Mucosa of rectum (tissue), 2 donors: Measurements from ENCODE around the gene DIO1.
A peak's percentile ranks its signal among the peaks of the same experiment; 100 is the strongest.

Experiments used
- H3K27ac ChIP-seq, 2 donors: one replicate each; pipeline ENCODE4 v1.7.0; 2013; ENCODE audit warnings: inconsistent platforms in 2 of 2, low read depth in 2 of 2, low read length in 2 of 2
- H3K27me3 ChIP-seq, 2 donors: one replicate each; pipeline ENCODE4 v1.7.0; 2013; ENCODE audit warnings: low read length in 2 of 2; ENCODE audit not compliant: control insufficient read depth in 2 of 2, insufficient read depth in 2 of 2
- H3K36me3 ChIP-seq, 2 donors: one replicate each; pipeline ENCODE4 v1.7.0; 2013; ENCODE audit warnings: low read length in 2 of 2; ENCODE audit not compliant: control insufficient read depth in 2 of 2, insufficient read depth in 2 of 2
- H3K4me1 ChIP-seq, 2 donors: one replicate each; pipeline ENCODE4 v1.7.0; 2013; ENCODE audit warnings: low read length in 2 of 2, mild to moderate bottlenecking in 1 of 2; ENCODE audit not compliant: control insufficient read depth in 2 of 2, insufficient read depth in 2 of 2
- H3K4me3 ChIP-seq, 2 donors: one replicate each; pipeline ENCODE4 v1.7.0; 2013; ENCODE audit warnings: low read length in 2 of 2
- H3K9ac ChIP-seq, 2 donors: one replicate each; pipeline ENCODE4 v1.7.0; 2013; ENCODE audit warnings: low read length in 2 of 2, low read depth in 1 of 2, mild to moderate bottlenecking in 1 of 2
- H3K9me3 ChIP-seq, 2 donors: one replicate each; pipeline ENCODE4 v1.7.0; 2013; ENCODE audit warnings: low read length in 2 of 2; ENCODE audit not compliant: control insufficient read depth in 2 of 2
- donor health status: healthy.
- donor health status: Normal muscosa, but diverticular disease.

Gene DIO1

GRCh38 chr1:53893999-53894636, at the start of gene DIO1:
TSS of gene DIO1 (plus strand) at chr1:53894187. CDS start at chr1:53894211, 24 bp downstream.
- no peak within 1 kb of the TSS for H3K9ac ChIP-seq
- H3K36me3 ChIP-seq: no peaks in the 10 kb centered on the region
- H3K4me1 ChIP-seq: peaks cover 10 to 25% of the 10 kb centered on the region in 2 donors
- no peaks in the 10 kb centered on the region for H3K9me3 ChIP-seq
- peak within 1 kb of the TSS in 1 of 2 donors; percentile 3 for H3K27ac ChIP-seq
- H3K4me3 ChIP-seq: no peak within 1 kb of the TSS
- no peaks in the 10 kb centered on the region for H3K27me3 ChIP-seq

GRCh38 chr1:53847980-53848379, 46.0 kb upstream of the DIO1 start:
- Histone ChIP-seq H3K27me3 (no peaks in the 10 kb centered on the region), H3K27ac (no peak overlapping the region), H3K4me3 (no peak overlapping the region), H3K9ac (no peak overlapping the region), H3K9me3 (no peaks in the 10 kb centered on the region), H3K4me1 (no peaks in the 10 kb centered on the region), H3K36me3 (peaks cover 5% of the 10 kb centered on the region in 2 donors)

GRCh38 chr1:53850082-53850673, 43.8 kb upstream of the DIO1 start:
- Histone ChIP-seq H3K9ac (no peak overlapping the region), H3K27ac (no peak overlapping the region), H3K27me3 (no peaks in the 10 kb centered on the region), H3K36me3 (peaks cover 17 to 18% of the 10 kb centered on the region in 2 donors), H3K4me3 (no peak overlapping the region), H3K4me1 (no peaks in the 10 kb centered on the region), H3K9me3 (no peaks in the 10 kb centered on the region)

- peaks cover 32% of the 10 kb centered on the region in 2 donors for H3K36me3 ChIP-seq
- no peaks in the 10 kb centered on the region for H3K4me1 ChIP-seq
- H3K27me3 ChIP-seq: no peaks in the 10 kb centered on the region
- H3K4me3 ChIP-seq: no peak overlapping the region
- H3K27ac ChIP-seq: no peak overlapping the region
- no peak overlapping the region for H3K9ac ChIP-seq
- no peaks in the 10 kb centered on the region for H3K9me3 ChIP-seq
Observed at GRCh38 chr1:53851571-53852285, 42.3 kb upstream of the DIO1 start.

- no peaks in the 10 kb centered on the region for H3K4me1 ChIP-seq
- H3K27ac ChIP-seq: no peak overlapping the region
- peaks cover 30 to 36% of the 10 kb centered on the region in 2 donors for H3K36me3 ChIP-seq
- no peak overlapping the region for H3K9ac ChIP-seq
- no peaks in the 10 kb centered on the region for H3K27me3 ChIP-seq
- H3K9me3 ChIP-seq: no peaks in the 10 kb centered on the region
- no peak overlapping the region for H3K4me3 ChIP-seq
Observed at GRCh38 chr1:53860967-53861411, 33.0 kb upstream of the DIO1 start.

- H3K27me3 ChIP-seq: no peaks in the 10 kb centered on the region
- no peaks in the 10 kb centered on the region for H3K4me1 ChIP-seq
- no peaks in the 10 kb centered on the region for H3K9me3 ChIP-seq
- H3K36me3 ChIP-seq: peaks cover 25 to 34% of the 10 kb centered on the region in 2 donors
- no peak overlapping the region for H3K4me3 ChIP-seq
- no peak overlapping the region for H3K9ac ChIP-seq
- no peak overlapping the region for H3K27ac ChIP-seq
Observed at GRCh38 chr1:53862507-53862906, 31.5 kb upstream of the DIO1 start.

GRCh38 chr1:53868565-53868964, 25.4 kb upstream of the DIO1 start:
- Histone ChIP-seq H3K36me3 (peaks cover 44% of the 10 kb centered on the region in 2 donors), H3K27me3 (no peaks in the 10 kb centered on the region), H3K4me3 (no peak overlapping the region), H3K4me1 (no peaks in the 10 kb centered on the region), H3K9ac (no peak overlapping the region), H3K27ac (no peak overlapping the region), H3K9me3 (no peaks in the 10 kb centered on the region)

- H3K27me3 ChIP-seq: no peaks in the 10 kb centered on the region
- H3K4me3 ChIP-seq: no peak overlapping the region
- H3K36me3 ChIP-seq: peaks cover 42% of the 10 kb centered on the region in 2 donors
- H3K9me3 ChIP-seq: no peaks in the 10 kb centered on the region
- no peaks in the 10 kb centered on the region for H3K4me1 ChIP-seq
- H3K9ac ChIP-seq: no peak overlapping the region
- H3K27ac ChIP-seq: no peak overlapping the region
Observed at GRCh38 chr1:53869454-53870117, 24.4 kb upstream of the DIO1 start.

GRCh38 chr1:53871221-53871620, 22.8 kb upstream of the DIO1 start:
- Histone ChIP-seq H3K4me3 (no peak overlapping the region), H3K4me1 (no peaks in the 10 kb centered on the region), H3K27me3 (no peaks in the 10 kb centered on the region), H3K36me3 (peaks cover 38 to 44% of the 10 kb centered on the region in 2 donors), H3K27ac (no peak overlapping the region), H3K9me3 (no peaks in the 10 kb centered on the region), H3K9ac (no peak overlapping the region)
